Measurements from ENCODE around the gene HSPA4.

DNA sequence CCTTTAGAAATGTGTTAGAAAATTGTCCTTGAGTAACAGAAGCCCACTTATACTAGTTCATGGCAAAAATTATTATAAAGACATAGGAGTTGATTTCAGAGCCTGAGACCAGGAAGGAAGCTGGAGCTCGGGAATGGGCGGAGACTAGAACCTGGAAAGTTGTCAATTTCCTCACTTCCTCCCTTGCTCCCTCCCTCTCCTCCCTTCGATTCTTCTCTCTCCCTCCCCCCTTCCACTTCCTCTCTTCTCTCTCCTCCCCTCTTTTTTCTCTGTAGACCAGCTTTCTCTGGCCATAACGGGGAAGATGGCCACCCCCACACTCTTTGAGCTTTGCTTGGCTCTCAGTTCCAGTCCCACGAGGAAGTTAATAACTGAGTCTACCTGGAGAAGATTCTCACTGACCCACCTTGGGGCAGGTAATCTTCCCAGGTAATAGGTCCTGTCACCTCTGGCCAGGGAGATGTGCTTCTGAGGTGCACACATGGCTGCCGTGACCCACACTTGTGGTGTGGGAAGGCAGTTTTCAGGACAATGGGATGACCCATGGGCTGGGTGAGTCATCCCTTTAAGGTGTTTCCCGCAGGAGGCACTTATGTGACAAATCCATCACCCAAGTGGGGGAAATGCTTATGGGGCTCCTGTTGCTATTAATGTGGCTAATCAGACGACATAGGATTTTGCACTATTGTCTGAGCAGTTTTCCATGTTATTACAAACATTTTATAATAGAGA lies 78.7 kb downstream of the HSPA4 start:
- 0 out of 2 replicates have a peak, but pooled peaks have one; percentile 33 for TF ChIP-seq POLR2AphosphoS5 (IDR thresholded peaks at IDR 0.05; ENCODE audit: low read depth, low read length)
- TF ChIP-seq, protein P1, sequence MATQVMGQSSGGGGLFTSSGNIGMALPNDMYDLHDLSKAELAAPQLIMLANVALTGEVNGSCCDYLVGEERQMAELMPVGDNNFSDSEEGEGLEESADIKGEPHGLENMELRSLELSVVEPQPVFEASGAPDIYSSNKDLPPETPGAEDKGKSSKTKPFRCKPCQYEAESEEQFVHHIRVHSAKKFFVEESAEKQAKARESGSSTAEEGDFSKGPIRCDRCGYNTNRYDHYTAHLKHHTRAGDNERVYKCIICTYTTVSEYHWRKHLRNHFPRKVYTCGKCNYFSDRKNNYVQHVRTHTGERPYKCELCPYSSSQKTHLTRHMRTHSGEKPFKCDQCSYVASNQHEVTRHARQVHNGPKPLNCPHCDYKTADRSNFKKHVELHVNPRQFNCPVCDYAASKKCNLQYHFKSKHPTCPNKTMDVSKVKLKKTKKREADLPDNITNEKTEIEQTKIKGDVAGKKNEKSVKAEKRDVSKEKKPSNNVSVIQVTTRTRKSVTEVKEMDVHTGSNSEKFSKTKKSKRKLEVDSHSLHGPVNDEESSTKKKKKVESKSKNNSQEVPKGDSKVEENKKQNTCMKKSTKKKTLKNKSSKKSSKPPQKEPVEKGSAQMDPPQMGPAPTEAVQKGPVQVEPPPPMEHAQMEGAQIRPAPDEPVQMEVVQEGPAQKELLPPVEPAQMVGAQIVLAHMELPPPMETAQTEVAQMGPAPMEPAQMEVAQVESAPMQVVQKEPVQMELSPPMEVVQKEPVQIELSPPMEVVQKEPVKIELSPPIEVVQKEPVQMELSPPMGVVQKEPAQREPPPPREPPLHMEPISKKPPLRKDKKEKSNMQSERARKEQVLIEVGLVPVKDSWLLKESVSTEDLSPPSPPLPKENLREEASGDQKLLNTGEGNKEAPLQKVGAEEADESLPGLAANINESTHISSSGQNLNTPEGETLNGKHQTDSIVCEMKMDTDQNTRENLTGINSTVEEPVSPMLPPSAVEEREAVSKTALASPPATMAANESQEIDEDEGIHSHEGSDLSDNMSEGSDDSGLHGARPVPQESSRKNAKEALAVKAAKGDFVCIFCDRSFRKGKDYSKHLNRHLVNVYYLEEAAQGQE (IDR thresholded peaks at IDR 0.05; ENCODE audit: insufficient read depth in 1 of 2, low read depth in 2 of 2, low read length in 2 of 2) = no peak; a peak in 1 of 4 replicates
- TF ChIP-seq TAF1 (IDR thresholded peaks at IDR 0.05; ENCODE audit: borderline replicate concordance, insufficient read depth, low read length) = no peak
- no peak for TF ChIP-seq SIN3A (IDR thresholded peaks at IDR 0.05; ENCODE audit: borderline replicate concordance, insufficient read depth, low read length)
- no peak for TF ChIP-seq FOXP2 (optimal IDR thresholded peaks at IDR 0.05; ENCODE audit: borderline replicate concordance, extremely low read depth, extremely low read length, insufficient read depth)
